ENCODE data around the gene IGFBP3. TPM values are rescaled to one million over a fixed set of nuclear protein-coding genes. Genes with fewer than 3 reads are reported as not detected.

The IGFBP3 gene
- total and polyA plus RNA-seq, 12 donors: 32.1 to 183 (median 70.6) TPM

DNA sequence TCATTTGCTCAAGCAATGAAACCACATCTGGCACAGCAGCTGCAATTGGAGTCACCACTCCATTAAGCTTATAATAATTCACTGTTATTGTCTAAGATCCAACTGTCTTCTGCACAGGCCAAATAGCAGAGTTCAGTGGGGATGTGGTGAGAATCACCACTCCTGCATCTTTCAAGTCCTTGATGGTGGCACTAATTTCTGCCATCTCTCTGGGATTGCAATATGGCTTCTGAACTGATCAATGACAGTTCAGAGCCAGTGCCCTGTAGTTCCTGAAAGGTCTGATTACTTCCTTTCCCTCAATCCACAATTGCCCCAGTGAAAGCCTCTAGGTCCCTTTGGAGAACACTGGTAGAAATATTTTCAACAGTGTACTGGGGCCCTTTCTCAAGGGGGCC is 26.4 kb downstream of the IGFBP3 start:
- H3K4me1 ChIP-seq: no peaks in the 10 kb centered on the region
- no peak overlapping the region for H3K4me3 ChIP-seq
- no peak overlapping the region for H3K27ac ChIP-seq
- no peaks in the 10 kb centered on the region for H3K36me3 ChIP-seq
- TF ChIP-seq, protein P1, sequence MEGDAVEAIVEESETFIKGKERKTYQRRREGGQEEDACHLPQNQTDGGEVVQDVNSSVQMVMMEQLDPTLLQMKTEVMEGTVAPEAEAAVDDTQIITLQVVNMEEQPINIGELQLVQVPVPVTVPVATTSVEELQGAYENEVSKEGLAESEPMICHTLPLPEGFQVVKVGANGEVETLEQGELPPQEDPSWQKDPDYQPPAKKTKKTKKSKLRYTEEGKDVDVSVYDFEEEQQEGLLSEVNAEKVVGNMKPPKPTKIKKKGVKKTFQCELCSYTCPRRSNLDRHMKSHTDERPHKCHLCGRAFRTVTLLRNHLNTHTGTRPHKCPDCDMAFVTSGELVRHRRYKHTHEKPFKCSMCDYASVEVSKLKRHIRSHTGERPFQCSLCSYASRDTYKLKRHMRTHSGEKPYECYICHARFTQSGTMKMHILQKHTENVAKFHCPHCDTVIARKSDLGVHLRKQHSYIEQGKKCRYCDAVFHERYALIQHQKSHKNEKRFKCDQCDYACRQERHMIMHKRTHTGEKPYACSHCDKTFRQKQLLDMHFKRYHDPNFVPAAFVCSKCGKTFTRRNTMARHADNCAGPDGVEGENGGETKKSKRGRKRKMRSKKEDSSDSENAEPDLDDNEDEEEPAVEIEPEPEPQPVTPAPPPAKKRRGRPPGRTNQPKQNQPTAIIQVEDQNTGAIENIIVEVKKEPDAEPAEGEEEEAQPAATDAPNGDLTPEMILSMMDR (IDR thresholded peaks at IDR 0.05): no peak
- ATAC-seq (no peak), DNase-seq (no peak)
- H3K9me3 ChIP-seq: no peaks in the 10 kb centered on the region
- peaks cover 0 to 36% (median 18%) of the 10 kb centered on the region in 7 donors for H3K27me3 ChIP-seq
- intact Hi-C loops (cut with DNase I): loop anchor here in 2 of 10 donors (10.0 kb wide), 1 partner anchor 1360 kb away; no protein-coding TSS in a partner anchor

DNA sequence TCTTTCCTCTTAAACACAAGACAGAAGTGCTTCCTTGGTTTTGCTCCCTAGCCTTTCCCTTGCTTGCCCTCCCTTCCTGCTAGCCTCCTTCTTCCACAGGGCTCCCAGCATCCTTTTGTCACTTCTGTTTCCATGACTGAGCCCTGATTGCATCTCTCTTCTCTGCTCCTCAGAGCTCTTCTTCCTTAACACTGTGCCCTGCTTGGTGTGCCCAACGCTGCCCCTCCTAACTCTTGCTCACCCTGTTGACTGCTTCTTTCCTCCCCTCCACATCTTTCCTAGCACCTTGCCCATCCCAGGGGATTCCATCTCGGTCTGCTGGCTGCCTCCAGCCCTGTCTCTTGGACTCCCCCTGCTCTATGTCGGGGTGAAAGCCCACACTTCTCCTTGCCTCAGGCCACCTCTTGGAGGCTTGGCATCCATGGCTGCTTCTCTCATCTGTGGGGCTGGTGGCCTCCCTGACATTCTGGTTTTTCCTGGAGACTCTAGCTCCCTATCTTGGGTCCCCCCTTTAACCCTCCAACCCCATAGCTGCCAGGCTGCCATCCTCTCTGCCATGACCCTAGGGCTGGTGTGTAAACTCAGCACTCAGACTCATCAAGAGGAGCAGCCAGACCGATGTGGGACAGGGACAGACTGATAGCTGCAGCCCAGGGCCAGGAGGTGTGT is 26.9 kb downstream of the IGFBP3 start:
- intact Hi-C loops (cut with DNase I): loop anchor here in 2 of 10 donors (10.0 kb wide), 1 partner anchor 1361 kb away; no protein-coding TSS in a partner anchor
- Histone ChIP-seq H3K36me3 (no peaks in the 10 kb centered on the region), H3K27ac (no peak overlapping the region), H3K27me3 (peaks cover 0 to 42% (median 23%) of the 10 kb centered on the region in 7 donors), H3K9me3 (no peaks in the 10 kb centered on the region), H3K4me1 (peaks cover 0 to under 1% (median 0%) of the 10 kb centered on the region in 9 donors), H3K4me3 (no peak overlapping the region)
- ATAC-seq: no peak
- DNase-seq: no peak
- 78 to 84% methylated on average over 4 of the region's 4 CpGs for WGBS, 2 donors
- TF ChIP-seq, protein P1 (IDR thresholded peaks at IDR 0.05): no peak

DNA sequence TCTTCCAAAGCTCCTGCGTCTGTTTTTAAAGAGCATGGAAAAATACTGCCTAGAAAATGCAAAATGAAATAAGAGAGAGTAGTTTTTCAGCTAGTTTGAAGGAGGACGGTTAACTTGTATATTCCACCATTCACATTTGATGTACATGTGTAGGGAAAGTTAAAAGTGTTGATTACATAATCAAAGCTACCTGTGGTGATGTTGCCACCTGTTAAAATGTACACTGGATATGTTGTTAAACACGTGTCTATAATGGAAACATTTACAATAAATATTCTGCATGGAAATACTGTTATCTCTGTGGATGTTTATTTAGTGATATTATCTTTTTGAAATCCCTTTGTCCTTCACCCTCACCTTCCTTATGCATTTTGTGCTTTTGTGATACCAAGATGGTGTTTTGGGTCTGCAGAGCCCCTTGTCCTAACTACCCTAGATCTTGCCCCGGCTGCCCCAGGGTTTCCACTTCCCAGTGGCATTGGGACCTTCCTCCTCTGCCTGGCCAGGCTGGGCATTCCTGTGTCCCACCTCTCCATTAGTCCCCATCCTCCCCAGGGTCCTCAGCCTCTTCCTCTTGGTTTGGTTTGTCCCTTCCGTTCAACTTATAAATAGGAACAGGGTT is 27.6 kb downstream of the IGFBP3 start:
- no peak for ATAC-seq
- Histone ChIP-seq H3K4me3 (no peak overlapping the region), H3K9me3 (no peaks in the 10 kb centered on the region), H3K4me1 (peaks cover 0 to 7% (median 5%) of the 10 kb centered on the region in 9 donors), H3K27me3 (peaks cover 5 to 48% (median 30%) of the 10 kb centered on the region in 7 donors), H3K27ac (no peak overlapping the region), H3K36me3 (no peaks in the 10 kb centered on the region)
- WGBS, 2 donors: 68 to 75% methylated on average over 5 of the region's 5 CpGs
- TF ChIP-seq, protein P1 (IDR thresholded peaks at IDR 0.05): no peak
- no peak for DNase-seq
- intact Hi-C loops (cut with DNase I): loop anchor here in 2 of 10 donors (10.0 kb wide), 1 partner anchor 1361 kb away; no protein-coding TSS in a partner anchor

DNA sequence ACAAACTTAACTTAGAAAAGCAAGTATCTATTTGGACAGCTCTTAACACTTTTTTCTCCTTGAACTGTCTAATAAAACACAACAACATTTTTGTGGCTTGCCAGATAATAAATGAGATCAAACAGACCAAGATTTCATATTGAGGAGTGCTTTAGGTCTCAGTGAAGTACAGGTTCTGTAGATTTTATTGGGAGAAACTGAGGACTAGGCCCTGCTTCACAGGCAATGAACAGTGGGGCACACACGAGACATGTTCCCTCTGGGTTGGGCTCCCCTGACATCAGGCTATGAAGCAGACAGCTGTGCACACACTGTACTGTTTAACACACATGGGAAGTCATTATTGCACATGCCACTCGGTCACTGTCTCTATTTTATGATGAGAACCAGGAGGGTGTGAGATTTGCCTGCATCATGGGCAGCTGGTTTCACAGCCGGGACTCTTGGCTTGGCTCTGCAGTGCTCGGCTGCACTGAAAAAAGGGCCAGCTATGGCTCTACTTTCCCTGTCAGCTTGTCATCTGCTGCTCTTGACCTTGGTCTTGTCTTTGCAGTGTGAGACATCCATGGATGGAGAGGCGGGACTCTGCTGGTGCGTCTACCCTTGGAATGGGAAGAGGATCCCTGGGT is 28.6 kb downstream of the IGFBP3 start:
- 84 to 85% methylated on average over 6 of the region's 6 CpGs for WGBS, 2 donors

More for the DNA sequence above, 28.6 kb downstream of the IGFBP3 start:
- no peak overlapping the region for H3K4me3 ChIP-seq
- TF ChIP-seq, protein P1 (IDR thresholded peaks at IDR 0.05): no peak
- peaks cover 7 to 53% (median 39%) of the 10 kb centered on the region in 7 donors for H3K27me3 ChIP-seq
- H3K9me3 ChIP-seq: no peaks in the 10 kb centered on the region
- intact Hi-C loops (cut with DNase I): loop anchor here in 2 of 10 donors (10.0 kb wide), 1 partner anchor 1362 kb away; no protein-coding TSS in a partner anchor
- no peak overlapping the region for H3K27ac ChIP-seq
- DNase-seq (no peak), ATAC-seq (no peak)
- no peaks in the 10 kb centered on the region for H3K36me3 ChIP-seq
- peaks cover 0 to 14% (median 10%) of the 10 kb centered on the region in 9 donors for H3K4me1 ChIP-seq
